Liver (tissue), 3 donors: ENCODE measurements around the gene SDF2L1.

Experiments
- ATF3 ChIP-seq: IDR thresholded peaks from 2 replicates; pipeline ENCODE4 v1.6.1; 2016; ENCODE audit warnings: antibody characterized with exemption
- CTCF ChIP-seq: fragments of 150-350 bp; IDR thresholded peaks from 2 replicates; pipeline ENCODE4 v1.5.1; 2017; ENCODE audit warnings: improper control_type of control experiment, low read depth, low read length; ENCODE audit not compliant: missing input control
- GABPA ChIP-seq, 2 donors: IDR thresholded peaks in 1 of 2; conservative IDR thresholded peaks in 1 of 2; 2 replicates each; pipeline ENCODE4 v1.6.1; 2016; ENCODE audit warnings: antibody characterized with exemption in 2 of 2, mild to moderate bottlenecking in 1 of 2, moderate library complexity in 1 of 2
- MAX ChIP-seq: IDR thresholded peaks from 2 replicates; pipeline ENCODE4 v1.6.1; 2016; ENCODE audit warnings: antibody characterized with exemption
- donor health status: healthy.
- donor health status: healthy.

GRCh38 chr22:21683401-21683811, 41.3 kb downstream of the SDF2L1 start:
- no peak for TF ChIP-seq GABPA (IDR thresholded peaks at IDR 0.05 in 1 of 2, conservative IDR thresholded peaks at IDR 0.05 in 1 of 2)
- no peak for TF ChIP-seq CTCF
- no peak for TF ChIP-seq ATF3
- TF ChIP-seq MAX: no peak
